Colonic mucosa (tissue), 4 donors: ENCODE measurements around the gene MACROH2A1. TPM values are rescaled to one million over a fixed set of nuclear protein-coding genes. Genes with fewer than 3 reads are reported as not detected.

Experiments used
- DNase-seq: peaks from one replicate; pipeline ENCODE4 v3.0.0-alpha.2; 2020
- H3K27ac ChIP-seq: fragments of 200-600 bp; one replicate; pipeline ENCODE4 v1.8.0; 2021
- H3K27me3 ChIP-seq: fragments of 200-600 bp; one replicate; pipeline ENCODE4 v1.8.0; 2021
- H3K36me3 ChIP-seq: fragments of 200-600 bp; one replicate; pipeline ENCODE4 v1.8.0; 2021
- H3K4me1 ChIP-seq: fragments of 200-600 bp; one replicate; pipeline ENCODE4 v1.8.0; 2021; ENCODE audit warnings: mild to moderate bottlenecking
- H3K4me3 ChIP-seq: fragments of 200-600 bp; one replicate; pipeline ENCODE4 v1.8.0; 2021
- H3K9ac ChIP-seq, 2 donors: one replicate each; pipeline ENCODE4 v1.7.0; 2013; ENCODE audit warnings: control low read depth in 2 of 2, low read depth in 2 of 2, low read length in 2 of 2
- H3K9me3 ChIP-seq: fragments of 200-600 bp; one replicate; pipeline ENCODE4 v1.8.0; 2021
- intact Hi-C: fragments of 100-400 bp; cut with DNase I; formaldehyde crosslinking; loops from one replicate; pipeline ENCODE4 v1.14.1; 2022
- total RNA-seq, 2 donors: library from RNA; stranded (reverse); fragmentation: NEBNext Ultra II Directional in 1 of 2; extraction: Animal tissue kit (Norgen Biotek cat#: 25700) in 1 of 2; gene quantifications; one replicate each; pipeline ENCODE4 v1.2.1, GENCODE V29; 2021
- TF ChIP-seq, protein P1 (sequence below): fragments of 200-600 bp; IDR thresholded peaks from one replicate; pipeline ENCODE4 v1.8.0; 2022; ENCODE audit warnings: antibody characterized with exemption, mild to moderate bottlenecking
- donor health status: healthy.
- donor health status: DM: no; HTN: no; CAD: no.
- donor health status: DM: no; HTN: no; CAD: no.

MACROH2A1 gene
- total RNA-seq, 2 donors from 2014 or later: 191 to 323 TPM

DNA sequence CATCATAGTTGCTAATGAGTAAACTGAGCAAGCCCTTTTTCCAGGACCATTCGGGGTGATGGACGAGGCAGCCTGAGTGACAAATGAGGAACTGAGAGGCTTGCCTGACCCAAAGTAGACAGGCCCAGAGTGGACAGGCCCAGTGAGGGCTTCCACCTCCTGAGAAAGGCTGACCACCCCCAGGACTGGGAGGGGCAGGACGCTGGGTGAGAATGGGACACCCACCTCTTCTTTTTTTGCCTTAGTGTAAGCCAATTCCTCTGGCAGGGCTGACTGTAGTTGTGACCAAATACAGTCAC is 68.3 kb downstream of the MACROH2A1 start:
- Histone ChIP-seq H3K36me3 (no peaks in the 10 kb centered on the region), H3K27me3 (no peaks in the 10 kb centered on the region), H3K4me3 (no peak overlapping the region), H3K9ac (no peak overlapping the region), H3K4me1 (no peaks in the 10 kb centered on the region), H3K27ac (no peak overlapping the region), H3K9me3 (no peaks in the 10 kb centered on the region)
- TF ChIP-seq, protein P1, sequence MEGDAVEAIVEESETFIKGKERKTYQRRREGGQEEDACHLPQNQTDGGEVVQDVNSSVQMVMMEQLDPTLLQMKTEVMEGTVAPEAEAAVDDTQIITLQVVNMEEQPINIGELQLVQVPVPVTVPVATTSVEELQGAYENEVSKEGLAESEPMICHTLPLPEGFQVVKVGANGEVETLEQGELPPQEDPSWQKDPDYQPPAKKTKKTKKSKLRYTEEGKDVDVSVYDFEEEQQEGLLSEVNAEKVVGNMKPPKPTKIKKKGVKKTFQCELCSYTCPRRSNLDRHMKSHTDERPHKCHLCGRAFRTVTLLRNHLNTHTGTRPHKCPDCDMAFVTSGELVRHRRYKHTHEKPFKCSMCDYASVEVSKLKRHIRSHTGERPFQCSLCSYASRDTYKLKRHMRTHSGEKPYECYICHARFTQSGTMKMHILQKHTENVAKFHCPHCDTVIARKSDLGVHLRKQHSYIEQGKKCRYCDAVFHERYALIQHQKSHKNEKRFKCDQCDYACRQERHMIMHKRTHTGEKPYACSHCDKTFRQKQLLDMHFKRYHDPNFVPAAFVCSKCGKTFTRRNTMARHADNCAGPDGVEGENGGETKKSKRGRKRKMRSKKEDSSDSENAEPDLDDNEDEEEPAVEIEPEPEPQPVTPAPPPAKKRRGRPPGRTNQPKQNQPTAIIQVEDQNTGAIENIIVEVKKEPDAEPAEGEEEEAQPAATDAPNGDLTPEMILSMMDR: no peak
- intact Hi-C loops: loop anchor here (5.0 kb wide), 1 partner anchor 123 kb away; no protein-coding TSS in a partner anchor
- DNase-seq: no peak

DNA sequence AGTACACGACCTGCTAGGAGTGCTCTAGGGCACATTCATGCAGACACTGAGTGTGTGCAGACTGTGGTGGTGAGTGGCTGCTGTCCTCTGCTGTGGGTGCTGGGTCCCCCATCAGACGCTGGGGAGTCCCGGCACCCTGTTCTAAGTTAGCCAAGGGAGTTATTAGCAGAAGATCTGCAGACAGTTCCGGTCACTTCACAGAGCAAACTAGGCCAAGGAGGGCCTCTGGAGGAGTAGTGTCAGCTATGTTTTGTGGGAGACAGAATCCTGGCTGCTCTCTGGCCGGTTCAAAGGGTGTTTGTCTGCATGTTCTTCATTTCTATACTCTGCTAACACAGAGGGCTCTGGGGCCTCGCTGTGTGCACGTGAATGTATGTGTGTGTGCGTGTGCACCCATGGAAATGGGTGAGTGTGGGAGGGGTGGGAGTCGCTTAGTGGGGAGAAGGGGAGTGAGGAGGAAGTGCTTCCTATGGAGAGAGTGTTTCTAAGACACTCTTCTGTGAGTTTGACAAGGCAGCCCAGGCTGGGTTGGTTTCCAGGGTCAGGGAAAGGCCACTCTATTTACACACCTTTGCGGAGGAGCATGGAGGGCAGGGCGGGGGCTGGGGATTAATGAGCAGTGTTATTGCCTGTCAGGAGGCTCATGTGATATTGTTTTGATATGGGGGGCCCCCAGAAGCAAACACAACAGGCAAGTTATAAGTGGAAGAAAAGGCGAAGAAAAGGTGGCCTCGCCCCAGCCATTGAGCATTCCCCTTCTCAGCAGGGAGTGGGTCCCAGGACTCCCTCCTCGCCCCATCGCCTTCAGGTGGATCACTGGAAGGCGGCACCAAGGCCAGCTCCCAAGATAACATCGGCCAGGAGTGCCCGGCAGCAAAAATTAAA is 68.9 kb downstream of the MACROH2A1 start:
- Histone ChIP-seq H3K4me1 (no peaks in the 10 kb centered on the region), H3K27me3 (no peaks in the 10 kb centered on the region), H3K9ac (no peak overlapping the region), H3K27ac (no peak overlapping the region), H3K4me3 (no peak overlapping the region), H3K9me3 (no peaks in the 10 kb centered on the region), H3K36me3 (no peaks in the 10 kb centered on the region)
- TF ChIP-seq, protein P1: no peak
- intact Hi-C loops: loop anchor here (5.0 kb wide), 1 partner anchor 123 kb away; no protein-coding TSS in a partner anchor
- DNase-seq: no peak

DNA sequence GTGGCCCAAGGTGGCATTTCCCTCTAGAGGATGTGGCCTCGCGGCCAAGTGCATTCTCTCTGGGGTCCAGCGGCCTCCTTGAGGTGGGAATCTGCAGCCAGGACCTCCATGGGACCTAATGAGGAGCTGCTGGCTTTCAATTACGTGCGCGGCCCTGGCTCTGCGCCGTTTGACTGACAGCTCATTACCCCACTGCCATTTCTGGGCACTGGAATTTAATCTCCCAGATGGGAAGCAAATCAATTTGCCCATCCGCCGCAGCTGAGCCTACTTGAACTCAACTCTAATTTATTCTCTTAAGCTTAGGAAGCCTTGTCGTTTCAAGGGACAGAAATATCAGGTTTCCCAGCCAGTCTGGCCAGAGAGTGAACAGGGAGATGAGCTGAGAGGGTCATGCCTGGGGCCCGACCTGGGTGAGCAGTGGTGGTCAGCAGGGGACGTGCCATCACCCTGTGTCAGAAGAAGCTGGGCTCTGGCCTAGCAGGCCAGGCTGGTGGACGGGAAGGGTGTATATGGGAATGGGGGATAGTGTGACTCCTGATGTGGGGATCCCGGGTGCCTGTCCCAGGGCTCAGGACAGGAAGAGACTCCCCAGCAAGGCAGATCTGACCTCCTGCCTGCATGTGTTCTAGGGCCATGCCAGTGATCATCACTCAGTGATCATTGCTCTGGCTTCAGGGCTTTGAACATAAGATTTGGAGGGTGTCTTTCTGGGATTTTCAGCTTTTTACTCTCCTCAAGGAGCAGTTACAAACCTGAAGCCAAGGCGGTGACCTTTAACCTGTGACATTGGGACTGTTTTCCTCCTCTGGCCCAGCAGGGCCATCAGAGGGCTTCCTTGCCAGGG is 69.7 kb downstream of the MACROH2A1 start:
- no peaks in the 10 kb centered on the region for H3K4me1 ChIP-seq
- H3K9me3 ChIP-seq: no peaks in the 10 kb centered on the region
- no peak for DNase-seq
- intact Hi-C loops: no loop called here
- no peaks in the 10 kb centered on the region for H3K27me3 ChIP-seq
- no peak overlapping the region for H3K27ac ChIP-seq
- H3K4me3 ChIP-seq: no peak overlapping the region
- no peaks in the 10 kb centered on the region for H3K36me3 ChIP-seq
- TF ChIP-seq, protein P1: no peak
- H3K9ac ChIP-seq: no peak overlapping the region

DNA sequence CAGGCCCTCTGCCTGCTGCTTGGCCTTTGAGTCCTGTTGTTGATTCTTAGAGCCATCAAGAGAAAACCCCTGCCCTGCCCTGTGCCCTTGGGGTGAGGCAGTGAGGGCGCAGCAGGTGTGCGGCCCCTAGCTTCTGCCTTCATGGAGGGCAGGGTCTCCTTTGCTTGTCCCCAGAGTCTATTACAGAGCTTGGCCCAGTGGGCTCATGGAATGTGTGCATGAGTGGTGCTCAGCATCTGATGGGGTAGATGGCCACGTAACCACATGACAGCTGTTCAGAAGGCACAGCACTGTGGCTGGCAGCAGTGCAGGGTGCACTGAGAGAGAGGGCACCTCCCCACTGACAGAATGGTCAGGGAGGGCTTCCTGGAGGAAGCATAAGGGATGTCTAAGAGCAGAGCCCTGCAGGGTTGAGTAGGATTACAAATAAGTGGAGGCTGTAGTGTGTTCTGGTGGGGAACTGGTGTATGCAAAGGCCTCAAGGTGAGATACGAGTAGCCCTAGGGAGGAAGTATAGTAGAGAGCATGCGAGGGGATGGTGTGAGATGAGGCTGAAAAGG is 70.8 kb downstream of the MACROH2A1 start:
- Histone ChIP-seq H3K27ac (no peak overlapping the region), H3K4me1 (peaks cover 9% of the 10 kb centered on the region), H3K36me3 (no peaks in the 10 kb centered on the region), H3K9ac (no peak overlapping the region), H3K9me3 (no peaks in the 10 kb centered on the region), H3K4me3 (no peak overlapping the region), H3K27me3 (no peaks in the 10 kb centered on the region)
- intact Hi-C loops: no loop called here
- TF ChIP-seq, protein P1: no peak
- no peak for DNase-seq

DNA sequence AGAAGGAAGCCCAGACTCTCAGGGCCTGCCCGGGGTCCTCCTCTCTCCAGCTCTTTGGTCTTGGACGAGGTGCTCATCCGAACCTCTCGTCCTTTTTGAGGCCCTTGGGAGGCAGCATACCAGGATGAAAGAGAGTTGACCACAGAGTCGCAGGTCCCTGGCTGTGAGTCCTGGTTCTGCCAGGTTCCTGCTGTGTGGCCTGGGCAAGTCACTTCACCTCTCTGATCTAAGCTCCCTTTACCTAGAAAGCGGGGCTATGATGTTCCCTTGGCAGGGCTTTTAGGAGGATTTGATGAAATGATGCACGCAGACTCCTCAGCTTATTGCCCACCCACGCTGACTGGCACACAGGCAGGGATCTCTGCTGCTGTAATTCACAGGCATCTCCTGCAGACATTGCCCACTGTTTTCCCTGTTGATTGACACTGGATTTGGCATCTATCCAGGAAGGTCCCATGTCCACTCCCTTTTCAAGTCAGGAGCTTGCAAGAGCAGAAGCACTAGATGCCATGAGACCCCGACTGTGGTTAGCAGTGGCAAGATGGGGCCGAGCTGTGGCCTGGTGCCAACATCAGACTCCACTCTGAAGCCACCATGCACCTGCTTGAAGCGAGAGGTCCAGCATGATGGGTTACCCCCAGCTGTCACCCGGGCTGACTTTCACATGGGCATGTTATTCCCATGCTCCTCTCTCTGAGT is 71.5 kb downstream of the MACROH2A1 start:
- TF ChIP-seq, protein P1: no peak
- intact Hi-C loops: no loop called here

More for the DNA sequence above, 71.5 kb downstream of the MACROH2A1 start:
- Histone ChIP-seq H3K4me1 (peaks cover 9% of the 10 kb centered on the region), H3K27me3 (no peaks in the 10 kb centered on the region), H3K9ac (no peak overlapping the region), H3K27ac (no peak overlapping the region), H3K9me3 (no peaks in the 10 kb centered on the region), H3K36me3 (no peaks in the 10 kb centered on the region), H3K4me3 (no peak overlapping the region)
- DNase-seq: no peak
